Neural cell (in vitro differentiated cells): ENCODE measurements around the gene PIP5K1B. TPM values are rescaled to one million over a fixed set of nuclear protein-coding genes. Genes with fewer than 3 reads are reported as not detected.

ENCODE experiments used
- H2AFZ ChIP-seq: fragments of 200-600, 300-800 bp; sonication (generic), shearing (Covaris generic); 2 replicates; pipeline ENCODE4 v1.6.0; 2014; ENCODE audit warnings: low read depth, mild to moderate bottlenecking, antibody characterized with exemption, low read length, moderate library complexity
- H3F3A ChIP-seq: fragments of 200-600 bp; shearing (Covaris generic); 2 replicates; pipeline ENCODE4 v1.6.1; 2016; ENCODE audit warnings: mild to moderate bottlenecking, moderate library complexity, mixed read lengths, antibody characterized with exemption, low read length; ENCODE audit not compliant: insufficient read depth, poor library complexity, severe bottlenecking
- H3K27ac ChIP-seq: fragments of 200-600, 300-800 bp; sonication (generic), shearing (Covaris generic); 2 replicates; pipeline ENCODE4 v1.5.1; 2014; ENCODE audit warnings: mild to moderate bottlenecking, low read length, moderate library complexity
- H3K27me3 ChIP-seq: fragments of 300-800, 200-600 bp; sonication (generic), shearing (Covaris generic); 2 replicates; pipeline ENCODE4 v1.6.0; 2014; ENCODE audit warnings: mild to moderate bottlenecking, low read depth, low read length, moderate library complexity; ENCODE audit not compliant: insufficient read depth
- H3K36me3 ChIP-seq: fragments of 300-800, 200-600 bp; sonication (generic), shearing (Covaris generic); 2 replicates; pipeline ENCODE4 v1.5.1; 2014; ENCODE audit warnings: mild to moderate bottlenecking, antibody characterized with exemption, low read length, moderate library complexity; ENCODE audit not compliant: insufficient read depth
- H3K4me2 ChIP-seq: fragments of 300-800, 200-600 bp; sonication (generic), shearing (Covaris generic); 2 replicates; pipeline ENCODE4 v1.6.0; 2014; ENCODE audit warnings: mild to moderate bottlenecking, low read length
- H3K4me3 ChIP-seq: fragments of 300-800, 200-600 bp; sonication (generic), shearing (Covaris generic); 2 replicates; pipeline ENCODE4 v1.5.1; 2014; ENCODE audit warnings: mild to moderate bottlenecking, low read length, moderate library complexity
- H3K79me2 ChIP-seq: fragments of 200-600 bp; shearing (Covaris generic); replicated peaks from 2 replicates; pipeline ENCODE4 v1.6.0; 2014; ENCODE audit warnings: mild to moderate bottlenecking, low read length, moderate library complexity; ENCODE audit not compliant: insufficient read depth
- H3K9ac ChIP-seq: fragments of 300-800, 200-600 bp; sonication (generic), shearing (Covaris generic); 2 replicates; pipeline ENCODE4 v1.6.1; 2016; ENCODE audit warnings: mild to moderate bottlenecking, low read length, mixed read lengths
- H3K9me2 ChIP-seq: fragments of 200-600 bp; shearing (Covaris generic); 2 replicates; pipeline ENCODE4 v1.6.1; 2016; ENCODE audit warnings: mild to moderate bottlenecking, low read length, mixed read lengths; ENCODE audit not compliant: insufficient read depth
- H3K9me3 ChIP-seq: fragments of 200-600, 300-800 bp; sonication (generic), shearing (Covaris generic); 2 replicates; pipeline ENCODE4 v1.6.1; 2016; ENCODE audit warnings: mild to moderate bottlenecking, mixed run types, low read length, moderate library complexity, mixed read lengths
- H4K20me1 ChIP-seq: fragments of 200-600 bp; shearing (Covaris generic); 2 replicates; pipeline ENCODE4 v1.6.1; 2016; ENCODE audit warnings: mild to moderate bottlenecking, mixed run types; ENCODE audit not compliant: insufficient read depth
- EP300 ChIP-seq: fragments of 450-650 bp; conservative IDR thresholded peaks from 2 replicates; pipeline ENCODE4 v1.6.1; 2014; ENCODE audit warnings: antibody characterized with exemption, mild to moderate bottlenecking, moderate library complexity; ENCODE audit not compliant: poor library complexity, severe bottlenecking
- EZH2 ChIP-seq: fragments of 200-600, 300-800 bp; shearing (Covaris generic), sonication (generic); IDR thresholded peaks from 2 replicates; pipeline ENCODE4 v1.6.1; 2014; ENCODE audit warnings: antibody characterized with exemption, low read length, borderline replicate concordance, mild to moderate bottlenecking; ENCODE audit not compliant: insufficient read depth, poor library complexity, severe bottlenecking
- MXI1 ChIP-seq: fragments of 450-650 bp; conservative IDR thresholded peaks from 2 replicates; pipeline ENCODE4 v1.6.1; 2014; ENCODE audit warnings: antibody characterized with exemption, mild to moderate bottlenecking; ENCODE audit not compliant: poor library complexity, severe bottlenecking
- POLR2AphosphoS5 ChIP-seq: IDR thresholded peaks from 2 replicates; pipeline ENCODE4 v1.6.1; 2012
- RAD21 ChIP-seq: fragments of 450-650 bp; conservative IDR thresholded peaks from 2 replicates; pipeline ENCODE4 v1.6.1; 2014; ENCODE audit warnings: antibody characterized with exemption, mild to moderate bottlenecking, moderate library complexity
- REST ChIP-seq: IDR thresholded peaks from 2 replicates; pipeline ENCODE4 v1.6.1; 2012; ENCODE audit warnings: borderline replicate concordance
- SMC3 ChIP-seq: fragments of 450-650 bp; conservative IDR thresholded peaks from 2 replicates; pipeline ENCODE4 v1.6.1; 2014; ENCODE audit warnings: antibody characterized with exemption, mild to moderate bottlenecking, moderate library complexity; ENCODE audit not compliant: poor library complexity
- TAF1 ChIP-seq: IDR thresholded peaks from 2 replicates; pipeline ENCODE4 v1.6.1; 2012; ENCODE audit warnings: low read depth
- polyA plus RNA-seq: library from polyadenylated mRNA; depleted of rRNA; stranded (reverse); fragments of >200 nt; gene quantifications from 2 replicates; pipeline ENCODE4 v1.2.3, GENCODE V29; 2014
- TF ChIP-seq, protein P1 (sequence below): fragments of 450-650 bp; IDR thresholded peaks from 2 replicates; pipeline ENCODE4 v1.5.1; 2014; ENCODE audit warnings: antibody characterized with exemption, mild to moderate bottlenecking, moderate library complexity; ENCODE audit not compliant: poor library complexity, severe bottlenecking

The PIP5K1B gene
- polyA plus RNA-seq, 1 donor from 2014 or later: 1.5 TPM

GRCh38 chr9:69018737-69019136 is 313.7 kb downstream of the PIP5K1B start:
- Histone ChIP-seq H3F3A (no peaks in the 10 kb centered on the region), H3K4me3 (no peak overlapping the region), H2AFZ (no peak overlapping the region), H3K9me3 (no peaks in the 10 kb centered on the region), H3K4me2 (no peak overlapping the region), H3K9ac (no peak overlapping the region), H3K9me2 (no peaks in the 10 kb centered on the region), H4K20me1 (no peaks in the 10 kb centered on the region), H3K27ac (no peak overlapping the region), H3K27me3 (no peaks in the 10 kb centered on the region), H3K36me3 (no peaks in the 10 kb centered on the region), H3K79me2 (no peaks in the 10 kb centered on the region)
- peak; percentile 20 for TF ChIP-seq RAD21
- TF ChIP-seq TAF1: no peak
- TF ChIP-seq POLR2AphosphoS5: no peak
- no peak for TF ChIP-seq REST
- no peak for TF ChIP-seq EP300

DNA sequence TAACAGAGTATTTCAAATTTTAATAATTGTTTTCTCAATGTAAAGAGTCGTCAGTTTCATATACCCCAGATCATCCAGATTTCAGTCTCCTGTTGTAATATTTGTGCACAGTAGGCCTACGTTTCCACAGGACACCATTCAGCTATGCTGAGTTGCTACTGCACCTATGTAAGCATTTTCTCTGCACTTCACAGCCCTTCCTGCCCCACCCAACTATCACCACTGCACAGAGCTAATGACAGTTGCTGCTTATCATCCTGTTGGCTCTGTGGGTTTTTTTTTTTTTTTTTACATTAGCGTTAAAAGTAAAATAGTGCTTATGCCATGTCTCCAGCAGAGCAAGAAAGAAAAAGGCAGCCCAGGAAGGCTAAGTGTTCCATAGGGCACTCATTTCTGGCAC is 314.8 kb downstream of the PIP5K1B start:
- Histone ChIP-seq H4K20me1 (no peaks in the 10 kb centered on the region), H3F3A (no peaks in the 10 kb centered on the region), H3K4me2 (no peak overlapping the region), H3K27me3 (no peaks in the 10 kb centered on the region), H3K27ac (no peak overlapping the region), H3K79me2 (no peaks in the 10 kb centered on the region), H2AFZ (no peak overlapping the region), H3K9me3 (no peaks in the 10 kb centered on the region), H3K36me3 (no peaks in the 10 kb centered on the region), H3K9me2 (no peaks in the 10 kb centered on the region), H3K4me3 (no peak overlapping the region), H3K9ac (no peak overlapping the region)
- TF ChIP-seq MXI1 (no peak), EP300 (no peak), SMC3 (no peak), EZH2 (no peak), RAD21 (no peak), TAF1 (no peak), POLR2AphosphoS5 (no peak), REST (no peak)
- TF ChIP-seq, protein P1, sequence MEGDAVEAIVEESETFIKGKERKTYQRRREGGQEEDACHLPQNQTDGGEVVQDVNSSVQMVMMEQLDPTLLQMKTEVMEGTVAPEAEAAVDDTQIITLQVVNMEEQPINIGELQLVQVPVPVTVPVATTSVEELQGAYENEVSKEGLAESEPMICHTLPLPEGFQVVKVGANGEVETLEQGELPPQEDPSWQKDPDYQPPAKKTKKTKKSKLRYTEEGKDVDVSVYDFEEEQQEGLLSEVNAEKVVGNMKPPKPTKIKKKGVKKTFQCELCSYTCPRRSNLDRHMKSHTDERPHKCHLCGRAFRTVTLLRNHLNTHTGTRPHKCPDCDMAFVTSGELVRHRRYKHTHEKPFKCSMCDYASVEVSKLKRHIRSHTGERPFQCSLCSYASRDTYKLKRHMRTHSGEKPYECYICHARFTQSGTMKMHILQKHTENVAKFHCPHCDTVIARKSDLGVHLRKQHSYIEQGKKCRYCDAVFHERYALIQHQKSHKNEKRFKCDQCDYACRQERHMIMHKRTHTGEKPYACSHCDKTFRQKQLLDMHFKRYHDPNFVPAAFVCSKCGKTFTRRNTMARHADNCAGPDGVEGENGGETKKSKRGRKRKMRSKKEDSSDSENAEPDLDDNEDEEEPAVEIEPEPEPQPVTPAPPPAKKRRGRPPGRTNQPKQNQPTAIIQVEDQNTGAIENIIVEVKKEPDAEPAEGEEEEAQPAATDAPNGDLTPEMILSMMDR: no peak
